GM18511 (cell line): ENCODE results near the gene SLC2A13.

ENCODE experiments used
- ATAC-seq: cut with Tn5 transposase; IDR thresholded peaks from one replicate; pipeline ENCODE4 v1.9.1; 2021; ENCODE audit warnings: mild to moderate bottlenecking, moderate library complexity; ENCODE audit not compliant: unreplicated experiment

SLC2A13 gene

DNA sequence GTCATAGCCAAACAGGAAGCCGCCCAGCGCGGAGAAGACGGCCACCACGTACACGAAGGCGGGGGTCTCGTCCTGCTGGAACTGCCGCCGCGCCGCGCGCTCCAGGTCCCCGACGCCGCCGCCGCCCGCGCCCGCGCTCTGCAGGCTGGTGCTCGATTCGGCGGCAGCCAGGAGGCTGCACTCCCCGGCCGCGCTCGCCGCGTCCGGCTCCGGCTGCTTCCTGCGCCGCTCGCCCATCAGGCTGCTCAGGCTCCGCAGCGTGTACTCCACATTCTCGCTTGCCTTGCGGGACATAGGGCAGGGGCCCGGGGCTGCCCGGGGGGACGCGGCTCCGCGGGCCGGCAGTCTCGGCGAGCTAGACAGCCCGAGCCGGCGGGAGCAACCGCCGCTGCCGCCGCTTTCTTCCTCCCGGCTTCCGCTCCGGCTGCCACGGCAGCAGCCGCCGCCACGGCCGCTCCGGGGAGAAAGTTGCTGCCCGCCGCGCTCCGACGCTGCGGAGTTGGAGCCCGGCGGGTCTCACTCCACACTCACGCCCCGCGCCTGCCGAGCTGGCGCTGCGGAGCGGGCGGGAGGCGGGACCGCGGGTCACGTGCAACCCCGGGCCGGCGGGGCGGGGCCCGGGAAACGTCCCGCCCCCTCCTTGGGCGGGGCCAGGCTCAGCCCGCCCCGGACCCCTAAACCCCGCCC is at the start of gene SLC2A13:
TSS of gene SLC2A13 (minus strand) at position 567 of the 687 bp plus-strand sequence. CDS start at position 294, 273 bp downstream.
- peak; percentile 82 for ATAC-seq

GRCh38 chr12:40154381-40154780 is 48.5 kb upstream of the SLC2A13 start:
- ATAC-seq, result no peak

GRCh38 chr12:40153432-40153831 is 47.6 kb upstream of the SLC2A13 start:
- no peak for ATAC-seq

DNA sequence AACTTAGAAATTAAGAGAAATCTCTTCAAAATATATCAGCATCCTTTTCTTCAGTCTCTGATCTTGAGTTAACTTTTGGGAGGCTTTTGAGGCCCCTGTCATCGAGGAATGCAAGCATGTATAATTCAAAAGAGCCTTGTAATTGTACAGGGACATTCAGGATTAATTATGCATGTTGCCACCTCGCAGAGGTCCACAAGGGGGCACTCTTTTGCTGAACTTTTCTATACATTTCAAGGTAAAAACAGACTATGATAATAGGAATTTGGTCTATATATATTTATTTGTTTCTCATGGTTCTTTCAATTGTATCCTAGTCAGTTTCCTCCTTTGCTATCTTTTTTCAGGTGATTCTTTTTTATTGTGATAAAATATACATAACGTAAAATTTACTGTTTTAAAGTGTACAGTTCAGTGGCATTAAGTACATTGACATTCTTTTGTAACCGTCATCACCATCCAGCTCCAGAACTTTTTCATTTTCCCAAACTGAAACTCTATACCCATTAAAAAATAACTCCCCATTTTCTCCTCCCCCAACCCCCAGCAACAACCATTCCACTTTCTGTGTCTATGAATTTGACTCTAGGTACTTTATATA is 47.0 kb upstream of the SLC2A13 start:
- no peak for ATAC-seq

DNA sequence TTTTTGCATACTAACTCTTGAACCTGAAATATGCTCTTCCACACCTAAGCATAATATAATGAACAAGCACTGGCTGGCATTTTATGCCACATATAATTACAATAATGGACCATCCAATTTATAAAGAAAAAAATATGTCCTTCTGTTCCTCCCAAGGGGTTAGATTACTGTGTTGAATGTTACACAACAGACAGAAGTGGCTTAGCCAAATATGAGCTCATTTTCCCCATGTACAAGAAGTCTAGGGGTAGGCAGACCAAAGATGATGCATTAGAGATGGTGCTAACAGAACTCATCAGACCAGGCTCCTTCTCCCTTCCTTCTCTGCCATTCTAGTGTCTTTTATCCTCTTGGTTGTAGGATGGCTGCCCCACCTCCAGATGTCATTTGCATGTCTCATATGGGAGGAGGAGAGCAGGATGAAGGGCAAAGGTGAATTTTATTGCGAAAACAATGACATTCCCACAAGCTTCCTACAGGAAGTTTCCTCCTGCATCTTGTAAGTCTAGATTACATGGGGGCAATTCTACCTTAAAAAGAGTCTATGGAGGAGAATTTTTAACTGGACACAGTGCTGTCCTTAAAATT is 43.9 kb upstream of the SLC2A13 start:
- no peak for ATAC-seq

- ATAC-seq, result no peak
Observed at GRCh38 chr12:40146800-40147797, 41.2 kb upstream of the SLC2A13 start.

DNA sequence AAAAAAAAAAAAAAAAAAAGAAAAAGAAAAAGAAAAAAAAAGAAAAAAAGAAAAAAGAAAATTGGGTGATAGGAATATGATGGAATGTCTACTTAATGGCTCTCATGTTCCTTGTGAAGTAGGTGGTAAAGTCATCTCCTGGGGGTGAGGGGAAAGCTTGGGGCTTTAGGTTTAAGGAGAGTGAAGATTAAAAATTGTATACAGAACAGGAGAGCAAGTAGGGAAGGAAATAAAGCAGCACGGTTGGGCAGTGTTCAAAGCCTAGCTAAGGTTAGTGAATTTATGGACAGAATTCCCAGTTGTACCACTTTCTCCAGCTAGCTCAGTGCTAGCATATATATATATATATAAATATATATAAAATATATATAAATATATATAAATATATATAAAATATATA is 40.0 kb upstream of the SLC2A13 start:
- no peak for ATAC-seq

- no peak for ATAC-seq
Observed at GRCh38 chr12:40144023-40144422, 38.1 kb upstream of the SLC2A13 start.

GRCh38 chr12:40142001-40142744 is 36.3 kb upstream of the SLC2A13 start:
- ATAC-seq, result no peak

DNA sequence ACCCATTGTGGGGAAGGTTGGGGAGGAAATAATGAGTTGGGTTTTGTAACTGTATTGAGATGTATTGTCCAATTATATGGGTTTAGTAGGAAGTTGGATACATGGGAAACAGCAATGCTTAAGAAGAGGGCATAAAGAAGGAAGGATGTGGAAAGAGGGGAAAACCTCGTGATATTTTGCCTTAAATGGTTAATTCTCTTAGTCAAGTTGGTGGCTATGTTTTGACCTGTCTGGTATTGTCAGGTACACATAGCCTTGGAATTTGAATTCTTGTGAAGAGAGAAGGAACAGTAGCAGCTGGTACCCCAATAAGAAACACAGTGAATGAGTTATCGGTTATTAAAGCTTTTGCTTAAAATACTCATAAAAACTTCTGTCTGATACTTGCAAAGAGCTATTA is 32.6 kb upstream of the SLC2A13 start:
- ATAC-seq, result no peak

GRCh38 chr12:40137252-40137651 is 31.4 kb upstream of the SLC2A13 start:
- ATAC-seq, result peak; percentile 95

DNA sequence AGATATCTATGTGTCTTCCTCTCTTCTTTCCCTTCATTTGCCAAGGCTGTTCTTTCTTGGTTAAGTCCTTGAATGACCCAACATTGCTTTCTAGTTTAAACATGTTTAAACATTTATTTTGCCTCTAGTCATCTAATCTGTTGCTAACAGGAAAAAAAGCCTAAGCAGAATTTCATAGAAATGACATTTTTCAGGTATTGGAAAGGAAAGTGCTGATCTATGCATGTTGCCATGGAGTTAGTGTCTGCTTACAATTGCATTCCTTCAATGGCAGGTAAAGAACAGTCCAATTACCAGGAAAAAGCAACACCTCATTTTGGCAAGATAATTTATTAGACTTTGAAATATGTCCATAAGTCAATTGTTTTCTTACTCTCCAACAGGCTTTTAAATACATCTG is 21.5 kb upstream of the SLC2A13 start:
- ATAC-seq, result no peak

GRCh38 chr12:40123496-40123895 is 17.6 kb upstream of the SLC2A13 start:
- ATAC-seq, result no peak

- no peak for ATAC-seq
Observed at GRCh38 chr12:40122842-40123241, 17.0 kb upstream of the SLC2A13 start.

- peak; percentile 85 for ATAC-seq
Observed at GRCh38 chr12:40117818-40118217, 11.9 kb upstream of the SLC2A13 start.

- ATAC-seq, result no peak
Observed at GRCh38 chr12:40110586-40110985, 4.7 kb upstream of the SLC2A13 start.

GRCh38 chr12:40107803-40108620 is 2.1 kb upstream of the SLC2A13 start:
- ATAC-seq, result no peak

GRCh38 chr12:40107098-40107802 is 1.4 kb upstream of the SLC2A13 start:
- peak; percentile 36 for ATAC-seq

GRCh38 chr12:40106655-40107054 is 774 bp upstream of the SLC2A13 start:
- no peak for ATAC-seq
